A673 (cell line): ENCODE data around the gene CNNM4. TPM values are rescaled to one million over a fixed set of nuclear protein-coding genes. Genes with fewer than 3 reads are reported as not detected.

ENCODE experiments used
- BruUV-seq: library from RNA; stranded (reverse); fragments of 400-500 nt; replicated peaks from 2 replicates; lab custom pipeline; 2021; lab: Mats Ljungman, UMichigan
- CTCF ChIA-PET: fragments of 300-600 bp; sonication (Branson Sonifier 250); formaldehyde crosslinking; loops from one replicate; lab custom pipeline; 2022; ENCODE audit warnings: antibody characterized with exemption; lab: Charles Lee
- POLR2A ChIA-PET: fragments of 300-600 bp; sonication (Branson Sonifier 250); formaldehyde crosslinking; loops from one replicate; lab custom pipeline; 2022; ENCODE audit warnings: antibody characterized with exemption; ENCODE audit not compliant: low non-redundant PET; lab: Charles Lee
- DNase-seq: peaks from one replicate; pipeline ENCODE4 v3.0.0-alpha.2; 2015; ENCODE audit warnings: low spot score
- H3K27ac ChIP-seq: fragments of 200-600 bp; sonication (generic); 2 replicates; pipeline ENCODE4 v1.5.1; 2016; ENCODE audit warnings: mixed run types, low read depth, mild to moderate bottlenecking, mixed read lengths, antibody characterized with exemption, low read length; ENCODE audit not compliant: poor library complexity, severe bottlenecking
- H3K27me3 ChIP-seq: fragments of 200-600 bp; sonication (generic); replicated peaks from 2 replicates; pipeline ENCODE4 v1.6.1; 2017; ENCODE audit warnings: mixed run types, low read depth, mild to moderate bottlenecking, mixed read lengths, antibody characterized with exemption, low read length; ENCODE audit not compliant: insufficient read depth, poor library complexity
- H3K36me3 ChIP-seq: fragments of 200-600 bp; sonication (generic); 2 replicates; pipeline ENCODE4 v1.6.1; 2016; ENCODE audit warnings: mixed run types, mild to moderate bottlenecking, mixed read lengths, antibody characterized with exemption, low read length; ENCODE audit not compliant: insufficient read depth, poor library complexity, severe bottlenecking
- H3K4me1 ChIP-seq: fragments of 200-600 bp; sonication (generic); 2 replicates; pipeline ENCODE4 v1.6.1; 2017; ENCODE audit warnings: mixed run types, mild to moderate bottlenecking, mixed read lengths, antibody characterized with exemption, low read length; ENCODE audit not compliant: insufficient read depth, poor library complexity, severe bottlenecking
- H3K4me3 ChIP-seq: fragments of 200-600 bp; sonication (generic); 2 replicates; pipeline ENCODE4 v1.5.1; 2016; ENCODE audit warnings: low read depth, mixed run types, mild to moderate bottlenecking, mixed read lengths, low read length; ENCODE audit not compliant: poor library complexity, severe bottlenecking
- H3K9me3 ChIP-seq: fragments of 200-600 bp; sonication (generic); 2 replicates; pipeline ENCODE4 v1.6.1; 2016; ENCODE audit warnings: mixed run types, low read depth, mild to moderate bottlenecking, mixed read lengths, antibody characterized with exemption, low read length; ENCODE audit not compliant: poor library complexity, severe bottlenecking
- CTCF ChIP-seq: fragments of 300-800, 200-600 bp; sonication (generic); conservative IDR thresholded peaks from 2 replicates; pipeline ENCODE4 v1.5.1; 2017; ENCODE audit warnings: low read depth, mild to moderate bottlenecking, antibody characterized with exemption, low read length, moderate library complexity, mixed read lengths
- EZH2 ChIP-seq: fragments of 200-600 bp; sonication (generic); IDR thresholded peaks from 2 replicates; pipeline ENCODE4 v1.6.1; 2017; ENCODE audit warnings: borderline replicate concordance, low read depth, mild to moderate bottlenecking, mixed read lengths, antibody characterized with exemption, low read length; ENCODE audit not compliant: poor library complexity, severe bottlenecking
- intact Hi-C: fragments of 100-400 bp; cut with micrococcal nuclease; formaldehyde crosslinking; loops from one replicate; pipeline ENCODE4 v1.10.0; 2022; ENCODE audit not compliant: unreplicated experiment
- total RNA-seq: library from RNA; stranded (reverse); gene quantifications from 2 replicates; pipeline ENCODE4 v1.2.3, GENCODE V29; 2021

Gene CNNM4
- total RNA-seq, 1 experiment from 2014 or later: 16.3 TPM

- intact Hi-C loops: no loop called here
- Histone ChIP-seq H3K27me3 (no peaks in the 10 kb centered on the region), H3K9me3 (no peaks in the 10 kb centered on the region), H3K4me1 (peaks cover 3% of the 10 kb centered on the region), H3K36me3 (peaks cover 40% of the 10 kb centered on the region), H3K27ac (no peak overlapping the region), H3K4me3 (no peak overlapping the region)
- POLR2A ChIA-PET: no interaction called here
- TF ChIP-seq CTCF (no peak), EZH2 (no peak)
- no peak for DNase-seq
- CTCF ChIA-PET: no interaction called here
- BruUV-seq: no TSS peak
These were observed 92.0 kb downstream of the CNNM4 start for GRCh38 chr2:96852667-96853066.

GRCh38 chr2:96853321-96853720 is 92.6 kb downstream of the CNNM4 start:
- POLR2A ChIA-PET: no interaction called here
- no peaks in the 10 kb centered on the region for H3K27me3 ChIP-seq
- H3K4me3 ChIP-seq: no peak overlapping the region
- peaks cover 33% of the 10 kb centered on the region for H3K36me3 ChIP-seq
- intact Hi-C loops: no loop called here
- H3K4me1 ChIP-seq: peaks cover 3% of the 10 kb centered on the region
- H3K27ac ChIP-seq: no peak overlapping the region
- CTCF ChIA-PET: no interaction called here
- no peak for DNase-seq
- TF ChIP-seq CTCF (no peak), EZH2 (no peak)
- H3K9me3 ChIP-seq: no peaks in the 10 kb centered on the region
- no TSS peak for BruUV-seq

- H3K27ac ChIP-seq: peak overlapping the region; percentile 78
- peak; percentile 30 for DNase-seq
- POLR2A ChIA-PET: no interaction called here
- H3K4me3 ChIP-seq: peak overlapping the region; percentile 66
- no peaks in the 10 kb centered on the region for H3K9me3 ChIP-seq
- TSS peak; percentile 25 for BruUV-seq
- CTCF ChIA-PET: interaction anchor here (0.5 to 2.0 kb wide), 10 partner anchors 12 to 461 kb away, joined by 3 to 24 read pairs (median 3); no protein-coding TSS in a partner anchor
- H3K36me3 ChIP-seq: peaks cover 34% of the 10 kb centered on the region
- no peak for TF ChIP-seq EZH2
- no peak for TF ChIP-seq CTCF
- no peaks in the 10 kb centered on the region for H3K27me3 ChIP-seq
- intact Hi-C loops: loop anchor here (5.0 kb wide), 1 partner anchor 255 kb away; the partner anchor contains the start of gene ANKRD36
- H3K4me1 ChIP-seq: peaks cover 10% of the 10 kb centered on the region
These were observed 96.3 kb downstream of the CNNM4 start for GRCh38 chr2:96856776-96857666.
